GM19240 (cell line): ENCODE results near the gene PSORS1C2.
A peak's percentile ranks its signal among the peaks of the same experiment; 100 is the strongest.

Source experiments
- DNase-seq: peaks from one replicate; pipeline ENCODE4 v3.0.0; 2011; ENCODE audit warnings: low spot score; ENCODE audit not compliant: insufficient read length

PSORS1C2 gene

DNA sequence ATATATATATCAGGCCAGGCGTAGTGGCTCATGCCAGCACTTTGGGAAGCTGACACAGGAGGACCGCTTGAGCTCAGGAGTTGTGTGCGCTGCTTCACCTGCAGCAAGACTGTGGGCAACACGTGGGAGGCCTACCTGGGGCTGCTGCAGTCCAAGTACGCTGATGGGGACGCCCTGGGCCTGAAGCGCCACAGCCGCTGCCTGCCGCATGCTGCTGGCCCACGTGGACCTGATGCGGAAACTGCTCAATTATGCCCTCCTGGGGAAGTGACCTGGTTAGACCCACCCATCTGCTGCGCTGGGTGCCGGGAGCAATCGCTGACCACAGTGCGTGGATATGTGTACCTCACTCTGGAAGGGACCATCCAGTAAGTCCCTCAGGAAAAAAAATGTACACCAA lies 1.8 kb upstream of the PSORS1C2 start:
- no peak for DNase-seq

DNA sequence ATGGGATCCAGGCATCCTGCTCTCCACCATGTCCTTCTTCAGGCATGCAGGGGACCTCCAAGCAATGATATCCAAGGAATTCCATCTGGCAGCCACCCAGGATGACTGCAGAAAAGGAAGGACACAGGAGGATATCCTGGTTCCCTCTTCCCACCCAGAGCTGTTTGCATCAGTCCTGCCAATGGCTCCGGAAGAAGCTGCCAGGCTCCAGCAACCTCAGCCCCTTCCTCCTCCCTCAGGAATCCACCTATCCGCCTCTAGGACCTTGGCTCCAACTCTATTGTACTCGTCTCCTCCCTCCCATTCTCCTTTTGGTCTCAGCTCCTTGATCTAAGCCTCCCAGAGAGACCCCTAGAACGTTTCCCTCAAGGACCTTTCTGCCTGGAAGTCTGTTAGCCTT lies 733 bp upstream of the PSORS1C2 start:
- DNase-seq = no peak

DNA sequence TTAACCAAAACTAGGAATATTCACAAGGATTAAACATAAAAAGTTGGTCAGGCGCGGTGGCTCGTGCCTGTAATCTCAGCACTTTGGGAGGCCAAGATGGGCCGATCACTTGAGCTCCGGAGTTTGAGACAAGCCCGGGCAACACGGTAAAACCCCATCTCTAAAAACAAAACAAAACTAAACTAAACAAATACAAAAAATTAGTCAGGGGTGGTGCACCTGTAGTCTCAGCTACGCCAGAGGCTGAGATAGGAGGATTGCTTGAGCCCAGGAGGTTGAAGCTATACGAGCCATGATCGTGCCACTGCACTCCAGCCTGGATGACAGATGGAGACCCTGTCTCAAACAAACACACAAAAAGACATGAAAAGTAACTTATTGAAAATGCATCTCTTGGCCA lies 3.2 kb downstream of the PSORS1C2 start:
- DNase-seq = no peak

DNA sequence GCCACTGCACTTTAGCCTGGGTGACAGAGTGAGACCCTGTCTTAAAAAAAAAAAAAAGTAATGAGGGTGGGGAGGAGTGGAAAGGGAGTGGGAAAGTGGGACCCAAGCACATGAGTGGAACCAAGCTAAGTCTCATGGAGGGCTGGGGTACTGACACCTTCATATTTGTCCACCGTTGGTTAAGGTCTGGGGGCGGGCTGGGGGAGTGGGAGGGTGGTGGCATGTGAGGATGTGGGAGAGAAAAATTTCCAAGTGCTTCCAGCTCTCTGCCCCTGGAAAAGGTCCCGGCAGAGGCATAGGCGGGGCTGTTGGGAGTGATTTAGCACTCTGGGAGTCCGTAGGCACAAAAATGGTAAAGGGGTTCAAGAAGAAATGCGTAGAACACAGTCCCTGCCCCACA lies 6.1 kb downstream of the PSORS1C2 start:
- no peak for DNase-seq

GRCh38 chr6:31131595-31131994 lies 7.3 kb downstream of the PSORS1C2 start:
- DNase-seq = no peak

DNA sequence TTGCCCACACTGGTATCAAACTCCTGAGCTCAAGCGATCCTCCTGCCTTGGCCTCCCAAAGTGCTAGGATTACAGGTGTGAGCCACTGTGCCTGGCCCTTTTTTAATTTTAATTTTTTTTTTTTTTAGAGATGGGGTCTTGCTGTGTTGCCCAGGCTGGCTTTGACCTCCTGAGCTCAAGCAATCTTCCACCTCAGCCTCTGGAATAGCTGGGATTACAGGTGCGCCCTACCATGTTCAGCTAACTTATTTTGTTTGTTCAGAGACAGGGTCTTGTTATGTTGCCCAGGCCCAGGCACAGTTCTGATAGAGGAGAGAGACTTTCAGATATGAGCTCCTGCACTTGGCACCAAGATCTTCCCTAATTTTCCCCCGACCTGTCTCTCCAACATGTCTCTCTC lies 8.1 kb downstream of the PSORS1C2 start:
- no peak for DNase-seq

DNA sequence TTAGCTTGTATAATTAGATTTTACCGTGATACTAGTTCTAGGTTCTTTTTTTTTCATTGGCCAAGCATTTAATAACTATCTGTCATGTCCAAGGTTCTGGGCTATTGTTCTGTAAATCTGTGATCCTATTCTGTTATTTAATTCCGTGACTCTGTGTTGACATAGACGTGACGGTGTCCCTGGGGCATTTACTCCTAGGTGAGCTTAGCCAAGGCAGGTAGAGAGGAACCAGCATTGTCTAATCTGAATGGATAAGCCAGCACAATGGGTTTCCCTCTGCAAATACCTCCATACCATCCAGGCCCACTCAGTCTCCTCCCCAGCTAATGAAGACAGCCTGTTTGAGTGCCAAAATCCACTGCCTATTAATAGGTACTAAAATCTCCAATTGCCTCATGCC lies 9.7 kb downstream of the PSORS1C2 start:
- no peak for DNase-seq

DNA sequence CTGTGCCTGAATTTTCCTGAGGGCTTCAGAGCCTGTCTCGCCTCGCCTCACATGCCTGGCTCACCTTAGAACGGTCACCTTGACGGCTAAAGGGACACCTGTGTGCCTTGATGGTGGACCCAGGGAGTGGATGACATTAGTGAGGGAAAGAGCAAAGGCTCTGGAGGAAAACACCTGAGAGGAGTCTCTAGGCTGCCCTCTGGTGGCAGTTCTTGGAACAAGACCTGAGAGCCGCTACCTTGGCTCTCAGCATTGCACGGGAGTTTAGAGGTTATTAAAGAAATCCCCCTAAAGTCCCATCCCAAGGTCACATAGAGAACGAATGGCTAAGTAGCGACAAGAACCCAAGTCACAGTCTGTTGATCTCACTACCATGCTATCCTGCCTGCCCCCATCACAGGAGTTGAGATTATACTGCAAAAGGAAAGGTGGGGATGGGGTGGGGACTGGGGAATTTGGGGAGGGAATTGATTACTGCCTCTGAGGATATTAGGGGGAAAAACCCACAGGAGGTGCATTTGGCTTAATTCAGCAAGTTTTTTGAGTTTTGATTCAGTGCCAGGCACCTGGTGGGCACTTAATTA lies 10.7 kb downstream of the PSORS1C2 start:
- peak; percentile 80 for DNase-seq

- no peak for DNase-seq
Measured at GRCh38 chr6:31126396-31127175, 12.3 kb downstream of the PSORS1C2 start.

DNA sequence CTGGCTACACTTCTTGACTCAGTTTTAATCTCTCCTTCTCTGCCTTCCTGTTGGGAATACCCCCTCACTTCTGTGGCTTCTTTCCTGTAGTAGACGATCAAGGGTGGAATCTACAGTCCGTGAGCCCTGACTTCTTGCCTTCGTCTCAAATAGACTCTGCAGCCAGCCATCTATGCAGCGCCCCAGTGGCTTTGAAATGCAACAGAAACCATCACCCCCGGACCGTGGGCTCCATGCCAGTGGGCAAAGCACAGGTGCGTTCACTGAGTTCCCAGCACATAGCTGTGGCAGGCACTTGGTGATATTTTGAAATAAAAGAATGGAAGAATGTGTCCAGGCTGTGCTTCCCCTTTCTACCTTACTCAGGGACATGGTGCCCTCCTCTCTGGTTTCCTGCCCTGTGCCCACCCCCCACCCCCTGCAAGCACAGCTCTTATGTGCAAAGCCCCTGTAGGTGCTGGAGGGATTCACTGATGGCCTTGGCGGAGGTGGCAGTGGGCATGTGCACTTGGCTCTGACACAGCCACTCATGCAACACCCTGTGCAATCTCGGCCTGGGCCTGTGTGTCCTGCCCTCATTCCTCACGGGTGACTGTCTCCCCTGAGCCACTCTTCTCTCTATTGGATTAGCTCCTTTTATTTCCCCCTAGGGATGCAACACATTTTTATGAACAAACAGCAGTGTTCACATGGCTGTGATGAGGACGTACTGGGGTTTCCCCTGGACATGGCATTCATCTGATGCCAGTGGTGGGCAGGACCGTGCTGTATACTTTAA lies 13.1 kb downstream of the PSORS1C2 start:
- DNase-seq = no peak

DNA sequence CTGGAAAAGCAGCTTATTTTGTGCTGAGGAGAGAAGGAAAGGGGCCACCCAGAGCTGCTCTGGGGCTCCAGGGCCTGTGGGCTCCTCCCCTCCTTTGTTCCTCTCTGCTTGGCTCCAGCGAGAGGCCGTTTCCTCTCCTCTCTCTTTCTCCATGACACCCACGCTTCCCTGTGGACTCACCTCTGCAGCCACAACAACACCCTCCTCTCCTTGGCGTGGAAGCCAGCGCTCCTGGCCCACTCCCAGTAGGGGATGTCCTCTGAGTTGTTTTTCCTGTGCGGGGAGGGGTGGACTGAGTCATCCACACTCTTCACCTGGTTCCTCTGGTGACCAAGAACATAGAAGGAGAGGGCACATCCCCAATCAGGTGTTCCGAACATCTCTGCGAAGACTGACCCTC lies 13.7 kb downstream of the PSORS1C2 start:
- DNase-seq = no peak

DNA sequence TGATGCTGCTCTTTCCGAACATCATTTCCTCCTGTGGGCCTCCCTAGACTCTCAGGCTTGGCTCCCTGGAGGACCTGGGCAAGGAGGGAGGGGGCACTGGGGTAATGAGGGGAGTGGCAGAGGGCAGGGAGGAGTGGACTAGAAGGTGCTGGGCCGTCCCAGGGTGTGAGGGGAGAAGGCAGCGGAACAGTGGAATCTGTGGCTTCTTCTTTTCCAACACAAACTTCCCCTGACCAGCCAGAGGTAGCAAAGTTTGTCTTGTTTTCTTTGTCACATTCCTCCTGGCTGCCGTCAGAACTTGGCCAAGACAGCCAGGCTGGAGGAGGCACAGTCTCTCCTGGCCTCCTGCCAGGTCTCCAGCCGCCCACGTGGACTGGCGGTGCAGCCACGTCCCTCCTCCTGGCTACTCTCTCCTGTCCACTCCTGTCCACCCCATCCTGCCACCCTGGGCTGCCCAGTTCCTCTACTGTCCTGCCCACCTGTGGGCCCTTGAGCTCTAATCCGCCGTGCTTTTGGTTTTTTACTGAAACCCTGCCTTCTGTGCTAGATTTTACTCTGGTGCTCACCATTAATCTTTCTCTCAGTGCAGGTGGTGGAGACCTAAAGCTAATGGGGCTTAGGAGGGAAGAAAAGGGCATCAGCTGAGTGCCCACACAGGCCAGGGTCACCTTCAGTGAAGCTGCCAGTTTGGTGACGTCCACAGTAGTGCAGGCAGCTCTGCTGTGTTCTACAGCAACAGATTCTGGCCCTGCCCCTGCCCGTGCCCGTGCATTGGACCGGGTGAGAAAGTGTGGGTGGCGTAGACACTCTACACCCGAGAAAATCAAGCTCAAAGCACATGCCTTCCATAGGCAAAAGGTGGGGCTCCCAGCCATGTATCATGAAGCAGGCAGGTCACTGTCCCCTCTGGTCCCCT lies 15.8 kb downstream of the PSORS1C2 start:
- no peak for DNase-seq

- DNase-seq = no peak
Measured at GRCh38 chr6:31121131-31121790, 17.6 kb downstream of the PSORS1C2 start.

DNA sequence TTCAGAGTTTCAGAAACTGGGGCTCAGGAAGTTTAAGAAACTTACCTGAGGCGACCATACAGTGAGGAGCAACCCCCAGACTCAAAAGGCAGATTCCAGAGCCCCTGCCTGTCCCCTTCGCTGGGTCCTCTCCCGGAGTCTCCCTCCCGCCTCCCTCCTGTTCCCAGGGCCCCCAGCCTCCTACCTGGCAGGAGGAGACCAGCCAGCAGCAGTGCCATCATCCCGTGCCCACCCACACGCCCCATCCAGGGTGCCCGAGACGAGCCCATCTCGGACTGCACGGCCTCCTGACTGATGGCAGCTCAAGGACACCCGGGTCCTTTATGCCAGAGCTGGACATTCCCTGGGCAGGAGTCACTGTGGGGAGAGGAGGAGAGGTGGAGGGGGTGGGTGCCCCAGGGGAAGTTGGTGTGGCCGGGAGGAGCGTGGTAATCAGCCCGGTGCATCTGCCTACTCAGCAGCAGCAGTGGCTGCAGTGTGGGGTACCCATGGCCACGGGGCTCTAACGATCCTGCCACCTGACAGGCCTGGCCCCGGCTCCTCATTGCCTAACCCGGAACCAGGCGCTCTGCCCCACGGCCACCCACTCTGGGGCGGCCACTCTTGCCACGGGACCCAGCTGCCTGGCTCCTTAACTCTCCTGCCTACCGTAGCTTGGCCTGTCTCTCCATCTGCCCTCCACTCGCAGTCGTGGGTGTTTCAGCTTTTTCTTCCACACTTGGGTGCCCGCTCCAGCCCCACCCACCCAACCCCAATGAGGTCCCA lies 18.5 kb downstream of the PSORS1C2 start, which contains the start of gene CDSN:
Gene CDSN, minus strand, starts transcription at position 296 of the 765 bp plus-strand sequence. Its CDS starts 27 bp downstream, at position 269.
- DNase-seq = no peak

DNA sequence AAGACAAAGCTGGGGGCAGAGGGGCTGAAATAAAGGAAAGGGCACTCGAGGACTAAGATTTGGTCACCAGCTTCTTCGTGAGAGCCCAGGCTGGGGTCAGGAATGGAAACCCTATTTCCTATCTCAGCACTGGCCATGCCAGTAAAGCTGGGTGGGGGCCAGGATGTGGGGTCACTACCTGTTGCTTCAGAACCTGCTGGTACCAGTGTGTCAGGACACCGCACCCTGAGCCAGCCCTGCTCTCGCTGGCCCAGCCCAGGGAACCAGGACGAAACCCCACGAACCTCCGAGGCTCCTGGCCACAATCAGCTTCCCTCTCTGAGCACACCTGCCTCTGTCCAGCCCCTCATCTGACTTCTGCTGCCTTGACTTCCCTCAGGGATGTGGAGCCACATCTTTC lies 20.7 kb downstream of the PSORS1C2 start:
- no peak for DNase-seq

GRCh38 chr6:31116661-31117385 lies 22.0 kb downstream of the PSORS1C2 start:
- DNase-seq = no peak

DNA sequence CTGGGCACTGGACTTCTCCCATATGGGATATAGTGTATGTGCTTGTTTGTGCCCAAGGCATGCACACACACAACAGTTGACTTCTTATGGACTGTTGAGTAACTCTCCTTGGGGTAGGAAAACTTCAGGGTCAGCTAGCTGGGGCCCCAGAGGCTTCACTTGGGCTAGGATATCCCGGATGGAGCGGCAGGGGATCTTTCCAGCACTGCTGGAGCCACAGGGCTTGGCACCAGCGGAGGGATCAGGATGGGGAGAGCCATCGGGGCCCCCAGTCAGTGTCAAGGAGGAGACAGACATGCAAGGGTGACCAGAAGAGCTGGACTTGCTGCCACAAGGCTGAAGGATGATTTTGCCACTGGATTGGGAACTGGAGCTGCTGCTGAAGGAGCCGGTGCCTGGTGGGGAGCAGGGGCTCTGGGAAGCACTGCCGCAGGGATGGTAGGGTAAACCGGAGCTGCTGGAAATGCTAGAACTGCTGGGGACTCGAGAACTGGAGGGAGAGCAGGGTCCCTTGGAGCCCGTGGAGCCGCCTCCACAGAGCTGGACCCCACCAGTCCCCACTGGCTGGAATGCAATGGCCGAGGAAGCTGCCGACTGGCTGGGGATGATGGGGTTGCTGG lies 22.8 kb downstream of the PSORS1C2 start:
- no peak for DNase-seq

DNA sequence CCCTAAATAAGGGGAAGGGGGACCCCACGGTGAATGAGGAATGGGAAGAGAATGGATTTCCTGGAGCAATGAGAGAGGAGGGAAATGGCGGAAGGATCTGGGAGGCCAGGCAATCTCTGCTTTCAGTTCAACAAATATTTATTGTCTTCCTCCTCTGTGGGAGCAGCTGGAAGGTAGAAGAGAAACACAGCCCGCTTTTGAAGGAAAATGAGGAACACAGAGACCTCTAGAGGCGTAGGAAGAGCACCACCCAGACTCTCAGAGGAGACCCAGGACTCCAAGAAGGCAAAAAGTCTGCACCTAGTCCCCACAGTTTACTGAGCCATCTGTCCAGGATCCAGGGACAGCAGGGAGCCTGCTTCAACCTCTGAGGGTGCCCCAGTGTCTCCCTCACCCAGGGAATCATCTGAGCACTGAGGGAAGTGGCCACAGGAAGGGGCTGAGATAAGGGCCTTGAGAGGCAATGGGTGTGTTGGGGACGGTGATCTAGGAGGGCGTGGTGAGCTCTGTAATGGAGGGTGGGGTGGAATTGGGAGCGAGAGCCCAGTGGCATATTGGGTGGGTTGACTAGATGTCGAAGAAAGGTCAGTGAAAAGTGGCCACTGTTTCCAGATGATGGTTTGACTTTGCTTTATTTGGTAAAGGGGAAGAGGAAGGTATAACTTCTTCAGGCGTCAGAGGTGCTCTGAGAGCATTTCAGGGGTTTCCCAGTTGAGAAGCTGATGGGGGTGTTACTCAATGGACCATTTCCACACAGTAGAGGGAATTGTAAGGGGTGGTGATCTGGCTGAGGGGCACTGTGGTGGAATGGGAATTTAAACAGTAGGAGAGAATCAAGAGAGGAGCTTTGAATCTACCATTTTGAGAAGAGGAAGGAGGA lies 23.7 kb downstream of the PSORS1C2 start:
- no peak for DNase-seq
